IPS-20b (cell line): ENCODE measurements around the gene CEACAM19.

Experiments
- H3K27ac ChIP-seq: one replicate; pipeline ENCODE4 v1.5.1; 2013; ENCODE audit warnings: low read length
- H3K27me3 ChIP-seq: 2 replicates; pipeline ENCODE4 v1.6.1; 2013; ENCODE audit warnings: mild to moderate bottlenecking, low read length, inconsistent platforms; ENCODE audit not compliant: insufficient read depth
- H3K36me3 ChIP-seq: 2 replicates; pipeline ENCODE4 v1.6.1; 2013; ENCODE audit warnings: low read depth, mild to moderate bottlenecking, inconsistent platforms, low read length, moderate library complexity; ENCODE audit not compliant: insufficient read depth
- H3K4me1 ChIP-seq: 2 replicates; pipeline ENCODE4 v1.6.1; 2013; ENCODE audit warnings: mild to moderate bottlenecking, control low read depth, inconsistent platforms, low read length, moderate library complexity; ENCODE audit not compliant: insufficient read depth
- H3K4me3 ChIP-seq: 2 replicates; pipeline ENCODE4 v1.5.1; 2013; ENCODE audit warnings: mild to moderate bottlenecking, low read length, inconsistent platforms
- H3K9ac ChIP-seq: 2 replicates; pipeline ENCODE4 v1.6.1; 2013; ENCODE audit warnings: low read depth, mild to moderate bottlenecking, inconsistent platforms, low read length, moderate library complexity
- H3K9me3 ChIP-seq: 2 replicates; pipeline ENCODE4 v1.6.1; 2013; ENCODE audit warnings: mild to moderate bottlenecking, low read depth, low read length, inconsistent platforms; ENCODE audit not compliant: insufficient read depth

The CEACAM19 gene

DNA sequence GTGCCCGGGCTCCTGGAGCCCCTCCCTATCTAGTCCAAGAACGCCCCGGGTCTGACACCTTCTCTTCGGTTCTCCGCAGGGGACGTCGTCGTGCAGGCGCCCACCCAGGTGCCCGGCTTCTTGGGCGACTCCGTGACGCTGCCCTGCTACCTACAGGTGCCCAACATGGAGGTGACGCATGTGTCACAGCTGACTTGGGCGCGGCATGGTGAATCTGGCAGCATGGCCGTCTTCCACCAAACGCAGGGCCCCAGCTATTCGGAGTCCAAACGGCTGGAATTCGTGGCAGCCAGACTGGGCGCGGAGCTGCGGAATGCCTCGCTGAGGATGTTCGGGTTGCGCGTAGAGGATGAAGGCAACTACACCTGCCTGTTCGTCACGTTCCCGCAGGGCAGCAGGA, 24.1 kb upstream of the CEACAM19 start:
- Histone ChIP-seq H3K4me1 (no peaks in the 10 kb centered on the region), H3K4me3 (no peak overlapping the region), H3K27me3 (peaks cover 15% of the 10 kb centered on the region), H3K9ac (no peak overlapping the region), H3K27ac (no peak overlapping the region), H3K36me3 (peaks cover 41% of the 10 kb centered on the region), H3K9me3 (no peaks in the 10 kb centered on the region)

DNA sequence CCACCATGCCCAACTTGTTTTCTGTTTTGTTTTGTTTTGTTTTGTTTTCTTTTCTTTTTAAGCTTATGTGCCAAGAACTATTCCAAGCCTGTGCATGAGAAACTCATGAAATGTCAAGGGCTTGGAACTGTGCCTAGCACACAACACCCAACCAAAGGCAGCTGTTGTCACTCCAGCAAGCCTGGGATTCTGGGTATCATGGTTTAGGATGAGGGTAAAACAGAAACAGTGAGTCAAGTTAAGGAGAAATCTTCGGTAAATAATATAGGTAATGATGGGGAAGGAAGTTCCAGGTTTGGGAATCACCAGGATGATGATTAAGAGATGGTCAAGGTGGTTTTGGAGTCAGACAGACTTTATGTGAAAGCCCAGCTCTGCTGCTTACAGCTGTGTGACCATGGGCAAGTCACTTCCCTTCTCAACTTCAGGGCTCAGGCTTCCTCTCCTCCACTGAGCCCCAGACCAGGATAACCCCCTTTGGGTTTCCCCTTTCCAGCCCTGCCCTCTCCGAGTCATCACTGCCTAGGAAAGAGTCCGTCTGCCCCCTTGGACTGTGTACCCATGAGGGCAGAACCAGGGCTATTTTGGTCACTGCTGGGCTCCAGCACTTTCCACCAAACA, 22.5 kb upstream of the CEACAM19 start:
- H3K4me1 ChIP-seq, result no peaks in the 10 kb centered on the region
- H3K27ac ChIP-seq, result no peak overlapping the region
- H3K27me3 ChIP-seq, result no peaks in the 10 kb centered on the region; the same call in 1 of the 2 replicates
- H3K9me3 ChIP-seq, result no peaks in the 10 kb centered on the region
- H3K4me3 ChIP-seq, result no peak overlapping the region
- H3K36me3 ChIP-seq, result peaks cover 53% of the 10 kb centered on the region
- H3K9ac ChIP-seq, result no peak overlapping the region

DNA sequence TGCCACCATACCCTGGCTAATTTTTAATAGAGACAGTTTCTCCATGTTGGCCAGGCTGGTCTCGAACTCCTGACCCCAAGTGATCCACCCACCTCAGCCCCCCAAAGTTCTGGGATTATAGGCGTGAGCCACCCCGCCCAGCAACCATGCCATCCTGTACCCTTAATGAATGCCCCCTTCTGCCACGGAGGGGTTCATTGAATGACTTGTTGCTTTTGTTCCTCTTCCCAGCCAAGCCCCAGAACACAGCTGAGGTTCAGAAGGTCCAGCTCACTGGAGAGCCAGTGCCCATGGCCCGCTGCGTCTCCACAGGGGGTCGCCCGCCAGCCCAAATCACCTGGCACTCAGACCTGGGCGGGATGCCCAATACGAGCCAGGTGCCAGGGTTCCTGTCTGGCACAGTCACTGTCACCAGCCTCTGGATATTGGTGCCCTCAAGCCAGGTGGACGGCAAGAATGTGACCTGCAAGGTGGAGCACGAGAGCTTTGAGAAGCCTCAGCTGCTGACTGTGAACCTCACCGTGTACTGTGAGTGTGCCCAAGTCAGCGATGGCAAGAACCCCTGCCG, 21.6 kb upstream of the CEACAM19 start:
- peaks cover 55% of the 10 kb centered on the region for H3K36me3 ChIP-seq
- no peak overlapping the region for H3K9ac ChIP-seq
- H3K4me3 ChIP-seq, result no peak overlapping the region

DNA sequence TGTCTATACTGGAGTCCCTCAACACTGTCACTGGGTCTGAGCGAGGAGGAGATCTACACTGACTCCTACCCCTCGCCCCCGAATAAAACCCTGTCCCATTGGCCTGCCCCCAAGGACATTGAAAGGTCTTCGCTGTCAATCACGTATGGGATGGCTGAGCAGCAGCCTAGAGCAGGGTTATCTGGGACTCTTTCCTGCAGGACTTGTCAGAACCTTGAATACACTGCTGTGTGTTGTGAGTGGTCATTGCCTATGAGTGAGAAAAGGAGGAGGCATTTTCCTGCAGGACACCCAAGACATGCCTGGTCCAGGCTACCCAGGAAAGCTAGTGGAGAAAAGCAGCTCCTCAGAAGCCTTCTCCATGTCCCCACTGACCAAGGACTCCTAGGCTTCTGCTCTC, 17.9 kb upstream of the CEACAM19 start:
- H3K27ac ChIP-seq, result no peak overlapping the region

More for the DNA sequence above, 21.6 kb upstream of the CEACAM19 start:
- H3K27ac ChIP-seq, result no peak overlapping the region
- H3K9me3 ChIP-seq, result no peaks in the 10 kb centered on the region
- no peaks in the 10 kb centered on the region for H3K4me1 ChIP-seq
- H3K27me3 ChIP-seq, result no peaks in the 10 kb centered on the region

DNA sequence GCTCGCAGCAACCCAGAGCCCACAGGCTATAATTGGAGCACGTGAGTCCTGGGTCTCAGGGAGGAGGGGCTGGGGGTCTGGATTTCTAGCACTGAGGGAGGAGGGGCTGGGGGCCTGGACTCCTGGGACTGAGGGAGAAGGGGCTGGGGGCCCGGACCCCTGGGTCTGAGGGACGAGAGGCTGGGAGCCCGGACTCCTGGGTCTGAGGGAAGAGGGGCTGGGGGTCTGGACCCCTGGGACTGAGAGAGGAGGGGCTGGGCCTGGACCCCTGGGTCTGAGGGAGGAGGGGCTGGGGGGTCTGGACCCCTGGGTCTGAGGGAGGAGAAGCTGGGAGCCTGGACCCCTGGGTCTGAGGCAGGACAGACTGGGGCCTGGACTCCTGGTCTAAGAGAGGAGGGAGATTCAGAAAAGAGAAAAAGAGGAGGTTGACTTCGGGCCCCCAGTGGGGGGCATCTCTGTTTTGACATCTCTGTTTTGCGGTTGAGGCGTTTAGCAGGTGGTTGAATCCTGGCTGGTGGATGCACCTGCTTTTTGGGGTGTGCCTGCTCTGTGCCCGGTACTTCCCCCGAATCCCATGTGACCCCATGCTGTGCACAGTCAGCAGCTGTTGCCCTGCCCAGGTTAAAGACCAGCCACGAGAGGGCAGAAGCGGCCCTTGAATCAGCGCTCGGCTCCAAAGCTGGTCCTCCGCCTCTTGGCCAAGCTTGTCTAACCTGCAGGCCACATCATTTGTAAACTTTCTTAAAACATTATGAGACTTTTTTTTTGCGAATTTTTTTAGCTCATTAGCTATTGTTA, 17.1 kb upstream of the CEACAM19 start:
- H3K27me3 ChIP-seq, result no peaks in the 10 kb centered on the region
- no peaks in the 10 kb centered on the region for H3K4me1 ChIP-seq
- no peak overlapping the region for H3K27ac ChIP-seq
- no peaks in the 10 kb centered on the region for H3K9me3 ChIP-seq
- H3K9ac ChIP-seq, result no peak overlapping the region
- H3K36me3 ChIP-seq, result peaks cover 75% of the 10 kb centered on the region
- H3K4me3 ChIP-seq, result no peak overlapping the region

More for the DNA sequence above, 17.9 kb upstream of the CEACAM19 start:
- Histone ChIP-seq H3K9me3 (no peaks in the 10 kb centered on the region), H3K9ac (no peak overlapping the region), H3K4me3 (no peak overlapping the region), H3K4me1 (no peaks in the 10 kb centered on the region), H3K27me3 (no peaks in the 10 kb centered on the region), H3K36me3 (peaks cover 75% of the 10 kb centered on the region)

DNA sequence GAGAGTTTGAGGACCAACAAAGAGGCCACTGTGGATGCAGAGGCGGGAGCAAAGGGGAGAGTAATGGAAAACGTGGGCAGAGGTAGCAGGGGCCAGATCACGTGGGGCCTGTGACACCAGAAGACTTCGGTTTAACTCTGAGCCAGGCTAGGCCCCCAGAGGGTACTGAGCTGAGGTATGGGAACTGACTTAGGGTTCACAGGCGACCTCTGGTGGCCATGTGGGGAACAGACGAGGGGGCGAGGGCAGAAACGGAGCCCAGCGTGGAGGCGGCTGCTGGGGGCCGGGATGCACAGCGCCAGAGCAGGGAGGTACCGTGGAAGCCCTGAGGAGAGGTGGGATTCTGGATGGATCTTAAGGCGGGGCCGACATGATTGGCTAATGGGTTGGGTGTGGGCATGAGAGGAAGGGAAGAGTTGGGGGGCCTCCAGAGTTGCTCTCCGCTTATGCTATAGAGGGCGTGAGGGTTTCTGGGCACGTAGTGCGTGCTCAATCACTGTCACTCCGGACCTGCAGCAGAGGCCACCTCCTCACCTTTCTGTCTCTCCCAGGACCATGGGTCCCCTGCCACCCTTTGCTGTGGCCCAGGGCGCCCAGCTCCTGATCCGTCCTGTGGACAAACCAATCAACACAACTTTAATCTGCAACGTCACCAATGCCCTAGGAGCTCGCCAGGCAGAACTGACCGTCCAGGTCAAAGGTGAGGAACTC, 13.9 kb upstream of the CEACAM19 start:
- Histone ChIP-seq H3K27ac (no peak overlapping the region), H3K9me3 (no peaks in the 10 kb centered on the region), H3K4me1 (no peaks in the 10 kb centered on the region), H3K9ac (no peak overlapping the region), H3K4me3 (no peak overlapping the region), H3K36me3 (peaks cover 79% of the 10 kb centered on the region), H3K27me3 (no peaks in the 10 kb centered on the region)

DNA sequence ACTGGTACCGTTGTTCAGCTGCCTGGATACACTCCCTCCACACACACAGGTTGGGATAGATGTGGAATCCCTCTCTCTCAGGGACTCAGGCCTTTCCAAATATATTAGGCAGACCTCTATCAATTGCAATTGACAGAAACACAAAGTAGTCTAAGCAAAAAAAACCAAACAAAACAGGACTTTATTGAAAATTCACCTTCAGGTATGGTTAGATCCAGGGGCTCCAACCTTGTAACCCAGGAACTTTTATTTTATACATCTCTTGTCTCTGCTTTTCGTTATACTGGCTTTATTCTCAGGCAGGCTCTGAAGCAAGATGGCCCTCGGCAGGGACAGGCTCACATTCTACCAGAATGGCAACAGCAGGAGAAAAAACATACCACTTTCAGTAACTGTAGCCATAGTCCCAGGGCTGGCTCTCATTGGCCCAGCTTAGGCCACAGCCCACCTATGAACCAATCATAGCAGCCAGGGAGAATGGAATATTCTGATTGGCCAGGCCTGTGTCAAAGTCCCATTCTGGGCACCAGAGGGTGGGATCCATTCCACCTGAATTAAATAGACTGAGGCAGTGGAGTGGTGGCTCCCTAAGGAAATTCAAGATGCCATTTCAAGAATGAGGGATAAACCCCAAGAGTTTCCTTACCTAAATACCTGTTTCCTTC, 13.1 kb upstream of the CEACAM19 start:
- Histone ChIP-seq H3K4me1 (no peaks in the 10 kb centered on the region), H3K27me3 (no peaks in the 10 kb centered on the region), H3K27ac (no peak overlapping the region), H3K9ac (no peak overlapping the region), H3K4me3 (no peak overlapping the region), H3K36me3 (peaks cover 77% of the 10 kb centered on the region), H3K9me3 (no peaks in the 10 kb centered on the region)

DNA sequence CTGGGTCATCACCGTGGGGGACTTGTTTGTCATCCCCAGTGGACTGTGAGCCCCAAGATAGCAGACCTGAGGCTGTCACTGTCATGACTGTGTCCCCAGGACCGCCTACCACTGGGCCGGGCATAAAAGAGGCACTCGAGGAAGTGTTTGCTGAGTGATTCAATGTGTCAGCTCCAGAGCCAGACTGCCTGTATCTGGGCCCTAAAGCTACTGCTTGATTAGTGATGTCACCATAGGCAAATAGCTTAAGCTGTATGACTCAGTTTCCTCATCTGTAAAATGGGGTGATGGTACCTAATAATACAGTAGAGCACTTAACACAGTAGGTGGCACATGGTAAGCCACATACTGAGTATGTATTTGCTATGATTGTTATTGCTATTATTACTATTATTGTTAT, 11.2 kb upstream of the CEACAM19 start:
- Histone ChIP-seq H3K27ac (no peak overlapping the region), H3K27me3 (no peaks in the 10 kb centered on the region), H3K9ac (no peak overlapping the region), H3K36me3 (peaks cover 65% of the 10 kb centered on the region), H3K9me3 (no peaks in the 10 kb centered on the region), H3K4me3 (no peak overlapping the region), H3K4me1 (no peaks in the 10 kb centered on the region)

DNA sequence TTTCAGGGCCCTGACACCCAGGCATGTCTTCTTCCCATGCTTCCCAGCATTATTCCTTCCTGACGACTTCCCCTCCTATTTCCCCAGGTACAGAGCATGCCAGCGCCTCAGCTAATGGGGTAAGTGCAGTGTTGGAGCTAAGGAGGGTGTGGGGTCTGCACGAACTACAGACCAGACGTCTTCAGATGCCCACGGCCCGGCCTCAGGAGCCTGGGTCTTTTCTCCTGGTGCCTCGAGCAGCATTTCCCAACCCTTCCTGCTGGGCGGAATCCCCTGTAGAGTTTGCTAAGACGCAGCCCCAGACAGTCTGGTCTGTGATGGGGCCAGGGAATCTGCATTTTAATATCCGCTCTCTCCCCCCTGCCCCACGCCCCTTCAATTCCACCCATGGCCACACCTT, 10.1 kb upstream of the CEACAM19 start:
- H3K27ac ChIP-seq, result no peak overlapping the region
- H3K4me1 ChIP-seq, result no peaks in the 10 kb centered on the region
- no peaks in the 10 kb centered on the region for H3K9me3 ChIP-seq
- no peaks in the 10 kb centered on the region for H3K27me3 ChIP-seq
- H3K4me3 ChIP-seq, result no peak overlapping the region
- peaks cover 54% of the 10 kb centered on the region for H3K36me3 ChIP-seq
- no peak overlapping the region for H3K9ac ChIP-seq

DNA sequence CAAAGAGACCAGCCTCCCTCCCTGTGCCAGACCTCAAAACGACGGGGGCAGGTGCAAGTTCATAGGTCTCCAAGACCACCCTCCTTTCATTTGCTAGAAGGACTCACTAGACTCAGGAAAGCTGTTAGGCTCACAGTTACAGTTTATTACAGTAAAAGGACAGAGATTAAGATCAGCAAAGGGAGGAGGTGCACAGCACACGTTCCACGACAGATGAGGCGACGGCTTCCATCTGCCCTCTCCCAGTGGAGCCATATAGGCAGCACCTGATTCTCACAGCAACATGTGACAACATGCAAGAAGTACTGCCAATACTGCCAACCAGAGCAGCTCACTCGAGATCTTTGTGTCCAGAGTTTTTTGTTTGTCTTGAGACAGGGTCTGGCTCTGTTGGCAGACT, 9.4 kb upstream of the CEACAM19 start:
- Histone ChIP-seq H3K27me3 (no peaks in the 10 kb centered on the region), H3K9me3 (no peaks in the 10 kb centered on the region), H3K4me3 (no peak overlapping the region), H3K9ac (no peak overlapping the region), H3K36me3 (peaks cover 50% of the 10 kb centered on the region), H3K4me1 (no peaks in the 10 kb centered on the region), H3K27ac (no peak overlapping the region)

DNA sequence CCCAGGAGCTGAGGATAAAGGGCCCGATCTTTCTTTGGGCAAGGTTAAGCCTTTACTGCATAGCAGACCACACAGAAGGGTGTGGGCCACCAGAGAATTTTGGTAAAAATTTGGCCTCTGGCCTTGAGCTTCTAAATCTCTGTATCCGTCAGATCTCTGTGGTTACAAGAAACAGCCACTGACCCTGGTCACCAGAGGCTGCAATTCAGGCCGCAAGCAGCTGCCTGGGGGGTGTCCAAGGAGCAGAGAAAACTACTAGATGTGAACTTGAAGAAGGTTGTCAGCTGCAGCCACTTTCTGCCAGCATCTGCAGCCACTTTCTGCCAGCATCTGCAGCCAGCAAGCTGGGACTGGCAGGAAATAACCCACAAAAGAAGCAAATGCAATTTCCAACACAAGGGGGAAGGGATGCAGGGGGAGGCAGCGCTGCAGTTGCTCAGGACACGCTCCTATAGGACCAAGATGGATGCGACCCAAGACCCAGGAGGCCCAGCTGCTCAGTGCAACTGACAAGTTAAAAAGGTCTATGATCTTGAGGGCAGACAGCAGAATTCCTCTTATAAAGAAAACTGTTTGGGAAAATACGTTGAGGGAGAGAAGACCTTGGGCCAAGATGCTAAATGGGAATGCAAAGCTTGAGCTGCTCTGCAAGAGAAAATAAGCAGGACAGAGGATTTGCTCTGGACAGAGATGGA, 8.4 kb upstream of the CEACAM19 start:
- H3K9ac ChIP-seq, result no peak overlapping the region
- H3K4me1 ChIP-seq, result no peaks in the 10 kb centered on the region
- no peak overlapping the region for H3K4me3 ChIP-seq
- H3K9me3 ChIP-seq, result no peaks in the 10 kb centered on the region
- H3K27ac ChIP-seq, result no peak overlapping the region
- H3K36me3 ChIP-seq, result peaks cover 47% of the 10 kb centered on the region
- no peaks in the 10 kb centered on the region for H3K27me3 ChIP-seq
